HG03045 (cell line): ENCODE measurements around the gene CREG2.

Source experiments
- ATAC-seq: cut with Tn5 transposase; IDR thresholded peaks from one replicate; pipeline ENCODE4 v1.9.1; 2021; ENCODE audit warnings: mild to moderate bottlenecking, moderate library complexity; ENCODE audit not compliant: unreplicated experiment

CREG2 gene

DNA sequence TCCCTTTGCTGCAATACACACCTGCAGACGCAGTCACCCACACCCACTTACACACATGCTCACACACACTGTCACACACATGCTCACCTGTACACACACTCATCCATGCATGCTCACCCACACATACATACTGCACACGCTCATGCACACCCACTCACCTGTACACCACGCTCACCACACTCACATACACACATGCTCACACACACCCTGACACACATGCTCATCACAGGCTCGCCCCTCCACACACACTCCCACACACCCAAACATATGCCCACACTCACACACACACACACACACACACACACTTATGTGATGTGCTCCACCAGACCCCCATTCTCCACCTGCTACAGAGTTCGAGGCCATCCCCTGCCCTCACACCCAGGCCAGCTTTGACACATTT, 22.8 kb upstream of the CREG2 start:
- ATAC-seq = no peak

DNA sequence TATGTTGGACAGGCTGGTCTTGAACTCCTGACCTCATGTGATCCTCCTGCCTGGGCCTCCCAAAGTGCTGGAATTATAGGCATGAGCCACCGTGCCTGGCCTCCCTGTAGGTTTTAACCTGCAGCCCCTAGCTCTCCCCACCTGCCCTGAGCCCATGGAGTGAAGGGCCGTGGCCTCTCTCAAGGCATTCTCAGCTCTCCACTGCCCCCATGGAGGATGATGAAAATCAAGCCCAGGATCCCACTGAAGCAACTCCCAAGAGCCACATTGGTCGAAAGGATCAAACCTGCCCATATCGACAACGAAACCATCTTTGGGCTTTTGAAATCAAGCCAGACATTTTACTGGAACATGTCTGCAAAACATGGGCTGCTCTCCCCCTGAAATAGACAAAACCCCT, 22.4 kb upstream of the CREG2 start:
- no peak for ATAC-seq

DNA sequence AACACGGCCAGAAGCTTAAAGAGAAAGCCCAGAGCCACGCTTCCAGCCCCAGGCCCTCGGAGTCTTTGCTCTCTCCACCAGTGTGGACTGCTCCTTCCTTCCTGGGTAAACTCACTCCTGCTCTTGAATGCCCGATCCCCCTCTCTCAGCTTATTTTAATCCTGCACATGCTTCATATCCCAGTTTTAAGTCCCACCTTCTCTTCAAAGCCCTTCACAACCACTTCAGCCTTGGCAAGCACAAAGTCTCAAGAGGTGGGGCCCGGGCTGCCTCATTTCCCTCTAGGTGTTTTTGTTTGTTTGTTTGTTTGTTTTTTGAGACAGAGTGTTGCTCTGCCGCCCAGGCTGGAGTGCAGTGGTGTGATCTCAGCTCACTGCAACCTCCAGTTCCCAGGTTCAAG, 21.6 kb upstream of the CREG2 start:
- no peak for ATAC-seq

DNA sequence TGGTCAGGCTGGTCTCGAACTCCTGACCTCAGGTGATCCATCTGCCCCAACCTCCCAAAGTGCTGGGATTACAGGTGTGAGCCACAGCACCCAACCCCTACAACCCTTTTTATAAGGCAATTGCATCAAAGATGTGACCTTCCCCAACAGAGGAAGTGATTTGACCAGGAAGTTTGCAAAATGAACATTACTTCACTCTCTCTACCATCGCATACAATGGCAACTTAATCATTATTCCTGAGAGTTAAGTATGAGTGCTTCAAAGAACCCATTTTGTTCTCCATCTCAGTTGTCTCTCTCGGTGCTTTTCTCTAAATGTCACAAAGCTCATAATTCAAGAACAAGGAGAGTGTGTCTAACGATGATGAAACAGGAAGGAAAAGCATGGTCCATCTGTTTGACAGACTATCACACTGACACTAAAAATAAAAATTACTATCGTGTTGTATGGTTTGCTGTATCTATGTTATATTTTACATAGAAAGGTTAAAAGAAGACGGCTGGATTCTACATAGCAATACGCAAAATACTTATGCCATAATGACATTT, 18.1 kb upstream of the CREG2 start:
- no peak for ATAC-seq

DNA sequence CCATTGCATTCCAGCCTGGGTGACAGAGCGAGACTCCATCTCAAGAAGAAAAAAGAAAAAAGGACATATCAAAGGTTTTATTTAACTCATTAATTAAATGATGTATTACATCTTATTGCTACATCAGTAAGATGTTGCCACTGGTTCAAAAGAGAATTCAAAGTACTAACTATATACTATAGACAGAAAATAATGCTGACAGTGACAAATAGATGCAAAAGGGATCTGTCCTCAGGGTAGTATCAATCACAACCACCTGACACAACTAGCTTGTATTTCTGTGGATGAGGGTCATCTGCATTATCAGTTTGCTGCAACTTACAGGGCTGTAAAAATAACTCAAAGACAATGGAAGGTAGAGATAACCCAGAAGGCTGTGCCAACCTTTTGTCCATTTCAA, 16.4 kb upstream of the CREG2 start:
- ATAC-seq = no peak

DNA sequence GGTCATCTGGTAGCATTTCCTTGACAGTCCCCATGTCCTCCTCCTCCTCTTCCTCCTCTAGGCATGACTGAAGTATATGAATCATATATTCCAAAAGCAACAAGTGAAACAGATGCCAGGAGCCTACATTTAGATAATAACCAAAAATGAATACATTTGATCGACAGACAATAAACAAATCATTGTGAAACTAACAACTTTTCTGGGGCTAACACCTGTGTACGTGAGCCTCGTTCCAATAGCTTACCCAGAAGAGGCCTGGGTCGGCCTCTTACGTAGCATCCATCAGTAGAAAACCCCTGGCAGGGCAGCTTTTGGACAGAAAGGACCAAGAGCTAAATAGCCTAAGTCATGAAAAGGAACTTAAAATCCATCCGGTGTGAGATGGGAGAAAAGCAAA, 15.3 kb upstream of the CREG2 start:
- ATAC-seq = no peak

DNA sequence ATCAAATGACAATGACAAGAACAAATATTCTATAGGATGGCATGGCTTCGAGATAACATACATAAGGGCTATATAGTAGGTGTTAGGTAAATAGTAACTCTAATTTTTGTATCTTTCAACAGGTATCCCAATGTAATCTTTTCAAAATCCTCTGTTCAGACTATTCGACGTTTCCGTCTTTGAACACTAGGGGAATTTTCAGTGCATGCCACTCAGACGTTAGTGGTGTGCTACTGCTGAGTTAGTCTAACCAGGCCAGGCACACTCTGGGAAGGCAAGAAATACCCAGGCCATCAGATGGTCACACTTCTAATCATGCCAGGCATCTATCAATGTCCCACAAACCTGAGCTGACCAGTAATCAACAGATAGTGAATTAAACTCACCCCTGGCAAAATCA, 14.6 kb upstream of the CREG2 start:
- no peak for ATAC-seq

DNA sequence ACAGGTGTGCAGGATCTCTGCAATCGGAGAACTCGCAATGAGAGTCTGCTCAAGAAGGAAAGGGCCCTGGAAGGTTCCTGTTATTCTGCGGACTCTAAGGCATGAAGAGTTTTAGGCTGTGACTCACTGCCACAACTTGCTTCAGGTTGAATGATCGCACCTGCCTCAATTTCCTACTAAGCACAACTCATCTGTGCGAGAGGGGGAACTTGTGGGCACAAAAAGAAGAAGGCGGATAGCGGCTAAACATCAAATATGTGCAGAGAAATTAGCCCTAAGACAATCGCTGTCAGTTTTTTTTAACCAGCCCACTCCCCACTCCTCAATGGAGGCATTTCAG, 14.0 kb upstream of the CREG2 start:
- no peak for ATAC-seq

DNA sequence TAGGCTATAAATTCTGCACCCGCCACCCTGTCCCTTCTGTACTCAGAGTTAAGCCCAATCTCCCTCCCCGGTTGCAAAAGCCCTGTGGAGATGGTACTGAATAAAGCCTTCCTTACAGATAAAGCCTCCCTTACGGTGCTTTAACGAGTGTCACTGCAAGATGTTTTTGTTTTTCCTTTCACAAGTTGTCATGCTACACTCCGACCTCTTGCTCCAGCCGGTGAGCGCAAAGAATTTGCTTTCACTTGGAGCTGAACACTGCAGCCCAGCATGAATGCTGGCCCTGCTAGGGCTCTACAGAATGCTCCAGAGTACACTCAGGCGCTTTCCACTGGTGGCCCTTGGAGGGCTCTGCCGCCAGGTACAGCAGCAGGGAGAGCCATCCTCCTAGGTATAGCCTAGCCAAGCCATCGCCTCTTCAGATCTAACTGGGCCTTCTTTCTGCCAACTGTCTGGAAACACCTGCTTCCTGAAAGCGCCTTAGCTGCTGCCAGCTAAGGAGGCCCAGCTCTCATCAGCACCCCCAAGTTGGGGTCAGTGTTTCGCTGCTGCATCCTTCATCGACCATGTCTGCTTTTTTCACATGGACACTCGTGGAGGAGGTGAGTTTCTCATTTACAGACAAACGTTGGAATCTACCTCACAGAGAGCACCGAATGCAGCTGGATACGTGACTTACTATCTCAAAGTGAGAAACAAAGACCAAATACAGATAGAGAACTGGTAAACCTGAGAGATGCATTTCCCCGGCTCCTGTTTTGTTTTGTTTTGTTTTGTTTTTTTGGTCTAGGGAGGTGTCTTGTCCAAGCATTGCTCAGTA, 13.4 kb upstream of the CREG2 start:
- ATAC-seq = no peak

DNA sequence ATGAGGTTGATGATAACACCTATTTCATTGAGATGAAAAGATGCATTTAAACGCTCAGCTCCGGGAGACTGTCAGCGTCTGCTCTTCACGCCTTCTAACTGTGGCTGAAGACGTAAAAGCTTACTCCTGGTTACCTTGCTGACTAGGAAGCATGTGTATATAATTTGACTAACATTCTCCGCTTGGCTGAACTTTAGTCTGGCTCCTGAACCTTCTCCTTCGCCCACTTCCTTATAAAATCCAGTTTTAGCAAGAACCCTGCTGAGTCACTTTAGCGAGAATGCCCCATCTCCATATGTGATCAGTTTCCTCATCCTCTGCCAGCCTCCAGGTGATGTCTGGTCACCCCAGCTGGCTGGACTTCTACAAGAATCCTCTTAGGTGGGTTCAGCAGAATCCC, 12.7 kb upstream of the CREG2 start:
- no peak for ATAC-seq

DNA sequence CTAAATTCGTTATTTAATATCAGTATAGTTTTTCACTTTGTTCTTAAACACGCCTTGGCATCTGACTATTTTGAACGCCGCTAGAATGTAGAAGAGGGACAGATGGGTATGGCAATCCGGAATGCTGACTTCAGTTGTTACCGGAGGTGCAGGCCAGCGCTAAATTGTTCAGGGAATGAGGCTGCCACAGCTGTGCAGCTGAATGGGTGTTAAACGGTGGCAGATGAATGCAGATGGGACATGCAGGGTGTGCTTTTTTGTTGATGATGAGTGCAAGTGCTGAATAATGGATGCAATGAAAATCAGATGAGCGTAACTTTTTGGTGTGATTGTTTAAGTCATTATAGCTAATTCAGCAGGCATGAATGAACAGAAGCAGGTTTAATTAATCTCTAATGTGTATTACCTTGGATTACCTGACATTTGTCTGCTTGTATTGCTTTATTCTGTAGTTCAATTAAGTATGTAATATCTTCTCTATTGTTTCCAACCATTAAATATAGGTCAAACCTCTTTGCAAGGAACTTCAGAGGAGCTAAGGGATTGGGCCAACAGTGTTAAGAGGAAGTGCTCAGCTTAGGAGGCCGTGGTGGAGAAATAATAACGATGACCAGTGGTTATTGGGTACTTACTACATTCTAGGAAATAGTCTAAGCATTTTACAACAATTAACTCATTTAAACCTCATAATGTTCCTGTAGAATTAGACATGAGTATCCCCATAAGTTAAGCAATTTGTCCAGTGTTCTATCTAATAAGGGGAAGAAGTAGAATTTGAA, 11.9 kb upstream of the CREG2 start:
- no peak for ATAC-seq

DNA sequence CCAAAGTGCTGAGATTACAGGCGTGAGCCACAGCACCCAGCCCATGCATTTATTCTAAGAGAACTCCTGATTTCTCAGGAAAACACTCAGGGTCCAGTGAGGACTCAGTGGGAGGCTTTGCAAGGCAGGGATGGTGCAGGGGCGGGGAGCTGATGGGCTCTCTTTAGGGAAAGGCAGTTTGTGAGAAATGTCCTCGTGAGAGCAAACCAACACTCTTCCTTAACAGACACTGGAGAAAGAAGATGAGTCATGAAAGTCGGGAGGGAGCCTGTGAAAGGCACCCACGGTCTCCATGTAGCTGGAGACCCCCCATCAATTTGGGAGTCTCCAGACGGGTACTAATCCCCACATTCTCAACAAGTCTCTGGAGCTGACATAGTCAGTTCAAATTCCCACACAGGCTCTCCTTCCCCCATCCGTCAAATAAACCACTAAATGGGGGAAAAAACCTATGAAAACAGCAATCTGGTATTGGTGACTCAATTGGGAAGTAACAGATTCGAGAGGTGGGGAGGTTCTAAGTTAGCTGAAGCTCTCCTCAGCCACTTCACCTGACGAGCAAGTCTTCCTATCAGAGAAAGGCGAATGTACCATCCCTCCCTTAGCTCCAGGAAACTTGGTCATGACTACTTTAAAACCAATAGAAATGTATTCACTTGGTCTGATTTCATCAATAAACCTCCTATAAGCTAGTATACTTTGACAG, 11.0 kb upstream of the CREG2 start:
- ATAC-seq = no peak

DNA sequence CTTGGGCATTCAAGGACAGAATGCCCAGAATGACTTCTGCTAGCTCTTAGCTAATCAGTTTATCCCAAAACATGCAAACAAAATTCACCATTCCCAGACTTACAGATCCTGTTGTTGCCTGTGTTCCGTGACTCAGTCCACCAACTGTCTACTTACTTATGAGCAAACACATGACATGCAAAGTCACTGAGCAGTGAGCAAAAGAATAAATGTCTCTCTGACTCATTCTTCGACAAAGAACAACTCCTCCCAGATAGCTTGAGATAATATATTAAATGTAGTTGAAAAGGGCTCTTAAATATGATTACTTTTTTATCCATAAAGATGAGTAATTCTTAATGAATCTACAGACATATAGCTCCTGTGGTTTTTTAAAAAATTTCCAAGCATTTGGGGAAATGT, 9.0 kb upstream of the CREG2 start:
- no peak for ATAC-seq

DNA sequence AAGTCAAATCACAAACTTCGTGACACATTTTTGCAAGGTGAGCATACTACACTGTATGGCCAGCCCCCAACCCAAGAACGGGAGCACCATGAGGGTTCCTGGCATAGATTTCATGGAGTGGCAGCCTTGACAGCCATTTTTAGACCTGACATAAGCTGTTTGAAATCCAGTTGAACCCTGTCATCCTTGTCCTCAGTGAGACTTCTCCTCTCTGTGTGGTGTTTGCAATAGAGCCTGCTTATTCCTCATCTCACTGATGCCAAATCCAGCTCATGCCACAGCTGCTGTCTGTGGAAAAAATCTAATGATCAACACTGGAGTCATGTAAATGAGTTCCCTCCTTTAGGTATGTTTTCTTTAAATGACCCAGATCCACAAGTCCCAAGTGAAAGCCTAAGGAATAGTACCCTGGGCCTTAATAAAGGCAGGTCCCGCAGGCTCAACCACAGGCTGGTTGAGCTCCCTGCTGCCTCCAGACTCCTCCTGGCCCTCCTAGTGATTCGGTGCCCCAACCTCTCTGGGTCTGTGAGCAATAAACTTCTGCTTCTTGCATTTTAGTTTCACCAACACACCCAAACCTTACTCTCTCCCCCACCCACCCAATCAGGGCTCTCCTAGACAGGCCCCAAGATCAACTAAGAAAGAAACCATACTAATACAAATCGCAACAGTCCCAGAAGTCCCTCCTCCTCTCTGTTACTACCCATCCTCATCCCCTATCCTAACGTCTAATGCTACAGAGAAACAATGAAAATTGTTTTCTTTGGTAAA, 8.4 kb upstream of the CREG2 start:
- no peak for ATAC-seq

DNA sequence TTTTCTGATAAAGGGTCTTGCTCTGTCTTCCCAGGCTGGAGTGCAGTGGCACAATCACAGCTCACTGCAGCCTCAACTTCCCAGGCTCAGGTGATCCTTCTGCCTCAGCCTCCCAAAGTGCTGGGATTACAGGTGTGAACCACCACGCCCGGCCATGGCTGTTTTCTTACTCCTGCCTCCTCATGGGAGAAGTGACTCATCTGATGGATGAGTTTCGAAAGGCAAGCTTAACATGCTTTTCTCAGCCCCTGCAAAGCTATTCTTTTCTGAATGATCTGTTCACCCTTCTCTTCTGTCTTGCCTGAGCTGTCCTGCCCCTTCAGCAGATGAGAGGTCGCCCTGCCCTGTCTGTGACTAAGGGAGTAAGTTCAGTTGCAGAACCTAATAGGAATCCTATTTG, 929 bp upstream of the CREG2 start:
- ATAC-seq = no peak

DNA sequence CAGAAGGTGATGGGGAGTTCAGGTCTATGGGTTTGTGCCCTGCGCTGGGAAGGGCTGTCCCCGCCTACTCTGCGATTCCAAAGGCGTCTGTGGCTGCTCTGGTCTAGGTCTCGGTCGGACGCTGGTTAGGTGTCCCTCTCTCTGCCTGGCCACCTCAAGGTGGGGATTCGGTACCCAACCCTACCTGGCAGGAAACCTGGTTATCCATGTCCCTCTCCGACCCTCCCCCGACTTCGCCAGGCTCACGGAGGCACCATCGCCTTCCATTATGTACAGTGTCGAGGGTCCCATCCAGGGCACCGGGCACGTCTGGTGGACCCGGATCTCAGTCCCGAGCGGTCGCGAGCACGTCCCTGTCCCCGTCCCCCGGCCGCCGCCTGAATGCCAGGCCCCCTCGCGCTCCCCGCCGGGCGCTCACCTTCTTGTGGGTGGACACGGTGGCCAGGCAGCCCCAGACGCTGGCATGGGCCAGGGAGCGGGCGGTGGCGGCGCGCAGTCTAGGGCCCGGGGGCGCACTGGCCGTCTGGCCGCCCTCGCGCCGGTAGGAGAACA, 628 bp downstream of the CREG2 start:
- no peak for ATAC-seq

DNA sequence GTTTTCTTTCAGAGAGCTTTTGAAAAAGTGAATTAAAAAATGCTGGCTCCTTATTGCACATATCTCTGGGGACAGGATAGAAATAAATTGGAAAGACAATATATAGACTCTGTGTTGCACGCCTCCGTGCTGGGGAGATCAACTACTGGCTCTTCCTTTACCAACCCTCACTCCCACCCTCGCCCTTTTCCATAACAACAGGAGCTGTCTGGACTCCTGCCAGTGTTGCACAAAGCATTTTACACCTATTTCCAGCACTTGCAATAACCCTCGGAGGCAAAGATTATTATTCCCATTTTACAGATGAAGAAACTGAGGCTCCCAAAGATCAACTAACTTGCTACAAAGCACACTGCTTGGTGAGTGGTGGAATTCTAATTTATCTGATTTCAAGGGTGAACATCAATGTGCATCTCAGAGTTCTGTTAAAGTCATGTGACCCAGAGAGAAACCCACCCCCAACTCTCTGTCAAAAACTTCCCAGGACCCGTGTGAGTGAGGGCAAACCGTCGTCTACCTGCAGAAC, 4.2 kb downstream of the CREG2 start:
- no peak for ATAC-seq

DNA sequence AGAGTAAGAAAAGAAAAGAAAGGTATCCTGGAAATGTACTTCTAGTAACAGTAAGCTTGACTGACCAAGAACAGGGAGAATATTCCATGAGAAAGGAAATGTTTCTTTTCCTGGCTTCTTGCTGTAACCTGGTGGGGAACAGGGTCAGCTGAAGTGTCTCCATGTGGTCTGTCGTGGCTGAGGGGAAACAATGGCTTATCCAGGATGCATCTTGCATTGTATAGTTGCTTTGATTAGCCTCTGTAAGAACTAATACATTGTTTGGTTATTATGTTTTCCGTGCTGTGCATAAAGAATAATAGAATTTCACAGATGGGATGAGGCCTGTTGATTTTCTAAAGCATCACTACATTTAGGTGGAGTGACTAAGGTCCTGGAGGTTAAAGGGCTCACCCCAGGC, 4.9 kb downstream of the CREG2 start:
- ATAC-seq = no peak

DNA sequence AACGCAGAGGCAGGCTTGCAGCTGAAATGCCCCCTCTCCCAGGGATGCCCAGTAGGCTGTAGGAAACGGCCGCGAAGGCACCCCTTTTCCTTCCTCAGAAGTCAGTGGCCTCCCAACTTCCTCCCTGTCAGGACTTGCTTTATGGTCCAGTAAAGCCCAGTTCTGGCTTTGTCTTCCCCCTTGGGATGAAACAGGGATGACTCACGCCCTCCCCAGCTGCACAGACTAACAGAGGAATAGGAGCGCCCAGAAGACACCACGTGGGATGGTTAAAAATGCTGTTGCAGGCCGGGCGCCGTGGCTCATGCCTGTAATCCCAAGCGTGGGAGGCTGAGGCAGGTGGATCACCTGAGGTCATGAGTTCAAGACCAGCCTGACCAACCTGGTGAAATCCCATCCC, 6.9 kb downstream of the CREG2 start:
- no peak for ATAC-seq

DNA sequence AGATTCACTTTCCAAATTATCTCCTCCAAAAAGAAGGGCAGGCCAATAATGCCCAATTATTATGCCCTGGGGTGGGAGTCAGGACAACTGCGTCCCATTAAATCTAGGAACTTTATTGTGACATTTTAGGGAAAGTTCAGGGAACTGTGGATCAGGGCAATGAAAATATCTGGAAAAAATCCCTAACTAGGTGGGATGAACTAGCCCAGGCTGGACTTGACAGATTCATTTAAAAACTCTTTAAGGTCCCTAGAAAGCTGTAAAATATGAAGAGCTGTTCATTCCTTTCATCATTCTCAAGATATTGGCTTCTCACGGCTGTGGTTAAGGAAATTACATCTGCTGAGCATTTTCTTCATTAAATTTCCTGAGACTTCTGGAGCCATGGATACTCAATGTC, 8.2 kb downstream of the CREG2 start:
- no peak for ATAC-seq
